ENCODE measurements around the gene AFTPH.

DNA sequence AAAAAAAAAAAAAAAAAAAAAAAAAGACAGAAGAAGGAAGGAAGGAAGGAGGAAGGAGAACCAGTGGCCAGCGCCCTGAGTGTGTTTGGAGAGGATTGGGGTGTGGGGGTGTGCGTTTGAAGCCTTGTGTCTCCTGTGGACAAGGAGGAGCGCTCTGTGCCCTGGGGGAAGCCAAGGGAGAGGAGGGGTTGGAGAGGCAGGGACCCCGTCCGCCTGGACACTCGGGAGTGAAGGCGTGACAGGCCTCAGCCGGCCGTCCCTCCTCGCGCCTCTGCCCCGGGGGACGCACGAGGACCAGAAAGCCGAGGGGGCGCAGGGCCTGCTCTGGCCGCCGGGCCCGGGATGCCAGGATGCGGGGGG lies 84.7 kb downstream of the AFTPH start:
- no peak for TF ChIP-seq BRCA1 (IDR thresholded peaks at IDR 0.05)
- TF ChIP-seq BRCA1 (CRISPR knock-in tag; IDR thresholded peaks at IDR 0.05): no peak
- no peak for TF ChIP-seq NFYB (IDR thresholded peaks at IDR 0.05; ENCODE audit: extremely low read depth, insufficient read length)
- TF ChIP-seq, protein P1, sequence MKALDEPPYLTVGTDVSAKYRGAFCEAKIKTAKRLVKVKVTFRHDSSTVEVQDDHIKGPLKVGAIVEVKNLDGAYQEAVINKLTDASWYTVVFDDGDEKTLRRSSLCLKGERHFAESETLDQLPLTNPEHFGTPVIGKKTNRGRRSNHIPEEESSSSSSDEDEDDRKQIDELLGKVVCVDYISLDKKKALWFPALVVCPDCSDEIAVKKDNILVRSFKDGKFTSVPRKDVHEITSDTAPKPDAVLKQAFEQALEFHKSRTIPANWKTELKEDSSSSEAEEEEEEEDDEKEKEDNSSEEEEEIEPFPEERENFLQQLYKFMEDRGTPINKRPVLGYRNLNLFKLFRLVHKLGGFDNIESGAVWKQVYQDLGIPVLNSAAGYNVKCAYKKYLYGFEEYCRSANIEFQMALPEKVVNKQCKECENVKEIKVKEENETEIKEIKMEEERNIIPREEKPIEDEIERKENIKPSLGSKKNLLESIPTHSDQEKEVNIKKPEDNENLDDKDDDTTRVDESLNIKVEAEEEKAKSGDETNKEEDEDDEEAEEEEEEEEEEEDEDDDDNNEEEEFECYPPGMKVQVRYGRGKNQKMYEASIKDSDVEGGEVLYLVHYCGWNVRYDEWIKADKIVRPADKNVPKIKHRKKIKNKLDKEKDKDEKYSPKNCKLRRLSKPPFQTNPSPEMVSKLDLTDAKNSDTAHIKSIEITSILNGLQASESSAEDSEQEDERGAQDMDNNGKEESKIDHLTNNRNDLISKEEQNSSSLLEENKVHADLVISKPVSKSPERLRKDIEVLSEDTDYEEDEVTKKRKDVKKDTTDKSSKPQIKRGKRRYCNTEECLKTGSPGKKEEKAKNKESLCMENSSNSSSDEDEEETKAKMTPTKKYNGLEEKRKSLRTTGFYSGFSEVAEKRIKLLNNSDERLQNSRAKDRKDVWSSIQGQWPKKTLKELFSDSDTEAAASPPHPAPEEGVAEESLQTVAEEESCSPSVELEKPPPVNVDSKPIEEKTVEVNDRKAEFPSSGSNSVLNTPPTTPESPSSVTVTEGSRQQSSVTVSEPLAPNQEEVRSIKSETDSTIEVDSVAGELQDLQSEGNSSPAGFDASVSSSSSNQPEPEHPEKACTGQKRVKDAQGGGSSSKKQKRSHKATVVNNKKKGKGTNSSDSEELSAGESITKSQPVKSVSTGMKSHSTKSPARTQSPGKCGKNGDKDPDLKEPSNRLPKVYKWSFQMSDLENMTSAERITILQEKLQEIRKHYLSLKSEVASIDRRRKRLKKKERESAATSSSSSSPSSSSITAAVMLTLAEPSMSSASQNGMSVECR (CRISPR knock-in tag; IDR thresholded peaks at IDR 0.05): no peak

Measured in K562 (cell line).